Frontal cortex (tissue), 4 donors: ENCODE data around the gene CCDC51. TPM values are rescaled to one million over a fixed set of nuclear protein-coding genes. Genes with fewer than 3 reads are reported as not detected.
"Not testable (repeated sequence)": the region's sequence is repeated elsewhere in the genome, so short reads cannot be mapped to it uniquely, and the experiment has no call there.

Experiments
- DNase-seq, 2 donors: peaks; one replicate each; pipeline ENCODE4 v3.0.0; 2012; ENCODE audit warnings: low spot score in 2 of 2
- FAIRE-seq: peaks from 2 replicates; lab custom pipeline; 2012; peaks lifted over from hg19 to GRCh38; lab: Jason Lieb, UNC
- total RNA-seq: library from RNA; depleted of rRNA; stranded (reverse); fragments of >200 nt; gene quantifications from one replicate; pipeline ENCODE4 v1.2.3, GENCODE V29; 2014
- donor health status: control.
- donor health status: control.
- donor health status: control.

Gene CCDC51, protein sequence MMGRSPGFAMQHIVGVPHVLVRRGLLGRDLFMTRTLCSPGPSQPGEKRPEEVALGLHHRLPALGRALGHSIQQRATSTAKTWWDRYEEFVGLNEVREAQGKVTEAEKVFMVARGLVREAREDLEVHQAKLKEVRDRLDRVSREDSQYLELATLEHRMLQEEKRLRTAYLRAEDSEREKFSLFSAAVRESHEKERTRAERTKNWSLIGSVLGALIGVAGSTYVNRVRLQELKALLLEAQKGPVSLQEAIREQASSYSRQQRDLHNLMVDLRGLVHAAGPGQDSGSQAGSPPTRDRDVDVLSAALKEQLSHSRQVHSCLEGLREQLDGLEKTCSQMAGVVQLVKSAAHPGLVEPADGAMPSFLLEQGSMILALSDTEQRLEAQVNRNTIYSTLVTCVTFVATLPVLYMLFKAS
- 12.6 TPM for total RNA-seq

DNA sequence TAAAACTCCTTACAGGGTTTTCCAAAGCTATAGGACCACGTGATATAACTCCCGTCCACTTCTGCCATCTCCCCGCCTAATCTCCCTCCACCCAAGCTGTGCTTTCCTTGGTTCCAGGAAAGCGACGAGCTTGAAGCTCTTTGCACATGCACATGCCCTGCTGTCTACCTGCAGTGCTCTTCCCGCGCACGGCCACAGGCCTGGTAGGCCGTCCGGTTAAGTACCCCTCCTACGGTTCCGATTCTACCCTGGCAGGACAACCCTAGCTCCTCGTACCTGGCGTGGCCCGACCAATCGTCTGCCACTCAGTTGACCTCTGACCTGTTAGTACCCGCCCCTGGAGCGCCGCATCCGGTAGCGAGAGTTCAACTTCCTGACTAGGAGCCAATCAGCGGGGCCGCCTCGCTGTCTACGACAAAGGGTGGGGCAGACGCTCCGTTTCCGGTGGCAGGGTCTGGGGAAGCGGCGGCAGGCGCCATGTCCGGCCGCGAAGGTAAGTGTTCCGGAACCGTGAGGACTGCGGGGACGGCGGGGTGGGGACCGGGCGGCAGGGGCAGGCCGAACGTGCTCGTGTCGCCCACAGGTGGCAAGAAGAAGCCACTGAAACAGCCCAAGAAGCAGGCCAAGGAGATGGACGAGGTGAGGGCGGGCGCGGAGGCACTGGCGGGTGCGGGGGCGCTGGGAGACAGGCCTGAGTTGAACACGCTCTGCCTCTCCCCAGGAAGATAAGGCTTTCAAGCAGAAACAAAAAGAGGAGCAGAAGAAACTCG, at the start of gene CCDC51, which contains the start of gene TMA7:
CCDC51 (minus strand) TSS at position 300 of the 770 bp plus-strand sequence. CDS start 4,991 bp downstream, outside the sequence.
TMA7 (plus strand) TSS at position 438 of the 770 bp plus-strand sequence; CDS start at position 478, 40 bp downstream.
- FAIRE-seq, result peak; percentile 94
- peak; percentile 97 to 99 for DNase-seq

DNA sequence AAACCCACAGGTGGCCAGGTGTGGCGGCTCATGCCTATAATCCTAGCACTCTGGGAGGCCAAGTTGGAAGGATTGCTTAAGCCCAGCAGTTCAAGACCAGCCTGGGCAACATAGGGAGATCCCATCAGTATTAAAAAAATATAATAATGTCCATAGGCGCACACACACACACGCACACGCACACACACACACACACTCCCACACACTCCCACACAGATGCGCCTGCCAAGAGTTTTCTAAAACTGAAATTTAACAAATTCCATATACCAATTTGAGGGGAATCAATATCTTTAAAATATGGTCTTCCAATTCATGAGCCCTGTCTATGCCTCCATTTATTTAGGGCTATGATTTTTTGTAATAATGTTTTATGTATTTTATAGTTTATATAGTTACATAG, 47.0 kb upstream of the CCDC51 start:
- FAIRE-seq (no peak), DNase-seq (no peak)

DNA sequence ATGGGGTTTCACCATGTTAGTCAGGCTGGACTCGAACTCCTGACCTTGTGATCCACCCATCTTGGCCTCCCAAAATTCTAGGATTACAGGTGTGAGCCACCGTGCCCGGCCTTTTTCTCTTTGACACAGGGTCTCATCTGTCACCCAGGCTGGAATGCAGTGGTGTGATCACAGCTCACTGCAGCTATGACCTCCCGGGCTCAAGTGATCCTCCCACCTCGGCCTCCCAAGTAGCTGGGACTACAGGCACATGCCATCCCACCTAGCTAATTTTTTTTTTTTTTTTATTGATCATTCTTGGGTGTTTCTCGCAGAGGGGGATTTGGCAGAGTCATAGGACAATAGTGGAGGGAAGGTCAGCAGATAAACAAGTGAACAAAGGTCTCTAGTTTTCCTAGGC, 42.9 kb upstream of the CCDC51 start:
- FAIRE-seq, DNase-seq: not testable (repeated sequence)

DNA sequence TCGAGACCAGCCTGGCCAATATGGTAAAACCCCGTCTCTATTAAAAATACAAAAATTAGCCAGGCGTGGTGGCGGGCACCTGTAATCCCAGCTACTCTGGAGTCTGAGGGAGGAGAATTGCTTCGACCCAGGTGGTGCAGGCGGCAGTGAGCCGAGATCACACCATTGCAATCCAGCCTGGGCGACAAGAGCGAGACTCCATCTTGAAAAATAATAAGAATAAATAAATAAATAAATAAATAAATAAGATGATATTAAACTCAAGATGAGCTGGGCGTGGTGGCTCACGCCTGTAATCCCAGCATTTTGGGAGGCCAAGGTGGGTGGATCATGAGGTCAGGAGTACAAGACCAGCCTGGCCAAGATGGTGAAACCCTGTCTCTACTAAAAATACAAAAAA, 41.0 kb upstream of the CCDC51 start:
- FAIRE-seq, result not testable (repeated sequence)

DNA sequence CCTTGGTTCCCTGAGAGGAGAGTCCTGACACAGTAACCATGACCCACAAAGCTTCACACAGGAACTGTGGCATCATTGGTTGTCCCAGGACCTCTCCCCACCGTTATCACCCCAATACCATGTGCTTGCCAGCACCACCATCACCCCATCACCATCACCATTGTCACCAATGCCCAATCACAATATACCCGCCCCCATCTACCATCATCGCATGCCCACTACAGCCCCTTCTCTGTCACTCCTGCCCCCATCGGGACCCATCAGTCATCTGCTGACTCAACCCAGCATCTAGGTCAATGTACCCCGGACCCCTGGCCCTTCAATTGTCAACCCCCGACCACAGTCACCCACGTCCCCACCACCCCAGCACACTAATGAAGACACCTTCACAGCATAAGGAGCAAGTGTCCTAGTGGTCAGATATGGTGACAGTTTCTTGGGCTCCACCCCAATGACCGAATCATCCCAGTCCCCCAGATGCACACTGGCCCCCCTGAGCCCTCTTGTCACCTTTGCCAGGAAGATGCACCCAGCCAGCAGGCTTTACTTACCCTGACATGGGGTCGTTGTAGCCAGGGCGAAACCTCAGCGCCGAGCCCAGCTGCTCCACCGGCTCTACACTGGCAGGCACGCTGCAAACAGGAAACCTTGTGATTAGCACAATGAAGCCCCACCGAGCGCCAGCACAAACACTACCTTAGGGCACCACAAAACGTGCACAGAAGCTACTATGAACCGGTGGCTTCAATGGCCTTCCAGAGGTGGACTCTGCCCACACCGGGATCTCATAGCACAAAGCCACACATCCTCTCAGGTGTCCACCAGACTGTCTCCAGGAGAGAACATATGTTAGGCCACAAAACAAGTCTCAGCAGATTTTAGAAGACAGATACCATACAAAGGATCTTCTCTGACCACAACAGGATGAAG, 39.0 kb upstream of the CCDC51 start:
- DNase-seq (no peak), FAIRE-seq (no peak)

More for the DNA sequence above, 41.0 kb upstream of the CCDC51 start:
- DNase-seq, result not testable (repeated sequence)

DNA sequence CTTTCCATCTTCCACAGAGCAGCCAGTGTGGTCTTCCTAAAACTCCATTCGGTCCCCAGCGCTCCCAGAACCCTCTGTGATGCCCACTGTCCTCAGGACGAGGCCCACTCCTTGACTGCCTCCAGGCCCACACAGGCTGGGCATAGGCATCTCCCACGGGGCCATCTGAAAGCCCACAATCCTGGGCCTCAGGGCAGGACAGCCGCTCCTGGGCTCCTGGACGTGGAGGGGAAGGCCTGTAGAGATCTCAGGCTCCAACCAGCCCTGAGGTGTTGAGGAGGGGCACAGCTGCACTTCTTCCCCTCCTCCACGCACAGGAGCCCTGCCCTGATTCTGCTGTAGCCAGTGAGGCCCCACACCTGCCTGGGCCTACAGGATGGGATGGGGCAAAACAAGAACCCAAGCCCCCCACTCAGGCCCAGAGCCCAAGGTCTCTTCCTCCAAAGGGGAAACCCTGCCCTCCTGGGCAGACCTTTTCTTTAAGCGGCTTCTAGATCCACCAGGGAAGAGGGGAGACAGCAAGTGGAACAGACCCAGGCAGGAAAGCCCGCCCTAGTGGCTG, 38.1 kb upstream of the CCDC51 start:
- FAIRE-seq (no peak), DNase-seq (no peak)

DNA sequence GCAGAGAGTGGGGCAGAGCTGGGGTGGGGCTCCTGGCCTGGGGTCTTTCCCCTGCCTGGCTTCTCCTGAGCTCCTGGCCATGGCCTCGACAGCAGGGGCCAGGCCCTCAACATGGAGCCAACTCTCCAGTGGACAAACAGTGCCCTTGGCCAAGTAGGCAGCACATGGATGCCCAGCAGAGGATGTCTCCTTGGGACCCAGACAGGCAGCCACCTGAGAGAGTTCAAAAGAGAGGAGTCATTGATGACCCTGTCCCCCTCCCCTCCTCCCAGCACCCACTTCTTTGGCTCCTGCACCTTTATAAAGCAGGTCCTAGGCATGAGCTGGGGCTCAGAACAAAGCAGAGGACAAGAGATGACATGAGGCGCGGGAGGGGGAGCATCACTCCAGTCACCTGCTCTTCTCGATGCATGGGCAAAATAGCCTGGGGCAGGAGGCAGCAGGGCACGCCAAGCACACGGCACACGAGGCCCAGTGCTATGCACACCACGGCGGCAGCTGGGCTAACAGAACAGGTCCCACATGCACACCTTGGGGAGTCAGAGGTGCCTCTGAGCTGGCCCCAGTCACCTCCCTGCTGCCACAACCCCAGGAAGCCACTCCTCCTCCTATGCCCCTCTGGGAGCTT, 36.6 kb upstream of the CCDC51 start:
- DNase-seq (no peak), FAIRE-seq (no peak)

DNA sequence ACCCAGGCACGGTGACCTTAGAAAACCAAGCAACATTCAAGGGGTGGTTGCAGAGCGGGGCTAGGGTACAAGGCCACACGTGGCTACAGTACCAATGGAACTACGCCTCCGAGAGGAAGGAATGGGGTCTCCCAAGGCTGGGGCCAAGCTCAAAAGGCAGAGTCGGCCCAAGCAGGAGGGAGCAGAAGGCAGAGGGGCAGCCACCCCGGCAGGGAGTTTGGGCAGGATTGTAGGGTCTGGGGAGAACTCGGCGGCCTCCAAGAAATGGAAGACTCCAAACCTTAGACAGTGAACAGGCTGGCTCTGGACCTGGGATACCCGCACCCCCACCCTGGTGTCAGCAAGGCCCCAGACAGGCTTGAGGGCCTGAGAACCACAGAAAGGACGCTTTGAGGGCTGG, 35.3 kb upstream of the CCDC51 start:
- FAIRE-seq (no peak), DNase-seq (no peak)

DNA sequence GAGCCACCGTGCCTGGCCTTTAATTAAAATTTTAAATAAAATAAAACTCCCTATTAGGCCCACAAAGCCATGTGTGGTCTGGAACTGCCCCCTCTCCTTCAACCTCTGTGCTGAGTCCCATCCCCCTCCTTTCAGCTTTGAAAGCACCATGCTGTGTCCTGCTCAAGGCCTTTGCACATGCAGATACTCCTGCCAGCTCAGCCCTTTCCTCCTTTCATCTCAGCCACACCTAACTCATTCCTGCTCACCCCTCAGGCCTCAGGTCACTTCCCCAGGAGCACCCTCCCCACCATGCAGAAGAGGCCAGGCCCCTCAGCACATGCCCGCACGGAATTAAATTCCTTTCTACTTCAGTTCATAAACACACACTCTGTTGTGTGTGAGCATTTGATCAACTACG, 34.7 kb upstream of the CCDC51 start:
- DNase-seq (no peak), FAIRE-seq (no peak)

DNA sequence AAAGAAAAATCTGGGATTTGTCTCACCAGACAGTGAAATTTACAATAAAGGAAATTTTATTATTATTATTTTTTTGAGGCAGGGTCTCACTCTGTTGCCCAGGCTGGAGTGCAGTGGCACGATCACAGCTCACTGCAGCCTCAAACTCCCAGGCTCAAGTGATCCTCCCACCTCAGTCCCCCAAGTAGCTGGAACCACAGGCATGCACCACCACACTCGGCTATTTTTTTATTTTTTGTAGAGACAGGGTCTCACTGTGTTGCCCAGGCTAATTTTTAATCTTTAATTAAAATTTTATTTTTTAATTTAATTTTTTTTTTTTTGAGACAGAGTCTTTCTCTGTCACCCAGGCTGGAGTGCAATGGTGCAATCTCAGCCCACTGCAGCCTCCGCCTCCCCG, 34.1 kb upstream of the CCDC51 start:
- FAIRE-seq, DNase-seq: not testable (repeated sequence)

DNA sequence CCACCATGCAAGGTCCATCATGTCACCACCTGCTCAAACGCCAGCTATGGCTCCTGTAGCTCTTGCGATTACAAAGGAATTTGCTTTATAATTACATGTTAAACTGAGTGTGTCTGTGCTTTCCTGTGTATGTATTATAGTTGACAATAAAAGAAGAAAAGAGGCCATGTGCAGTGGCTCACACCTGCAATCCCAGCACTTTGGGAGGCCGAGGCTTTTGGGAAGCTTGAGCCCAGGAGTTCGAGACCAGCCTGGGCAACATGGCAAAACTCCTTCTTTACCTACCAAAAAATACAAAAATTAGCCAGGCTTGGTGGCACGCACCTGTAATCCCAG, 33.7 kb upstream of the CCDC51 start:
- no peak for DNase-seq

DNA sequence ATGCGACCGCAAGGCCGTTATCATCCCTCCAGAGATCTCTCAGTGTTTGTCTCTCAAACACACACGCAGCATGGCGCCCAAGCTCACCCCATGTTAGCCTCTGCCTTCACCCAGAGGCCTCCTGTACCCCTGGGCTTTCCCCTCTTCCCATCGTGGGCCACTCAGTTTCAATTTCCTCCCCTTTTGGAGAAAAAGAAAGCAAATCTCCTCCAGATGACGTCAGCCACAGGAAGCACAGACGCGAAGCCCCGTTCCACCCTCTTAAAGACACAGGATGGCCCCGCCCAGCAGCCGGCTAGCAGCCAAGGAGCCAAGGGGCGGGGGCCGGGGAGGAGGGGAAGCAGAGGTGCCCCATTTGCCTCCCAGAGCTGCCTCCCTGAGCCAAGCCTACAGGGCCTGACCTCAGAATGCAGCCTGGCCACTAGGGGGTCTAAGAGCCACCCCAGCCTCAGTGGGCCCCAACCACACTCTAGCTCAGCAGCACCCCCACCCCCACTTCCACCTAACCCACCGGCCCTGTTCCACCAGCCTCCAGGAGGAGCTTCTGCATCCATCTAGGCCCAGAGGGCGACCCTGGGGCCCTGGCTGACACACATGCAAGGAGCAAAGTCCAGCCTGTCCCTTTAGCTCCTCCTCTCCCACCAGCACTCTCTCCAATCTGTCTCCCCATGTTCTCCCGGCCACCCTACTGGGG, 33.2 kb upstream of the CCDC51 start:
- FAIRE-seq (no peak), DNase-seq (peak; percentile 66 to 91)

More for the DNA sequence above, 33.7 kb upstream of the CCDC51 start:
- FAIRE-seq, result no peak

DNA sequence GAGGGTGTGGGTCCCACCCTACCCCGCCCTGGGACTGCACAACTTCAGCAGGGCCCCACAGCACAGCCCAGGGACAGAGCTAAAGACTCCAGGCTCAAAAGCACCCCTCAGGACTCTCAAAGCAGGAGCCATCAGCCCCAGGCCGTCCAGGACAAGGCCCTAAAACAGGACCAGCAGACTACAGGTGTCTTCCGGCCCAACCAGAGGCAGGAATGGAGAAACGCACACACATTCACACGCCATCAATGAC, 32.7 kb upstream of the CCDC51 start:
- FAIRE-seq, result no peak
- DNase-seq, result peak in 1 of 2 donors; percentile 37

DNA sequence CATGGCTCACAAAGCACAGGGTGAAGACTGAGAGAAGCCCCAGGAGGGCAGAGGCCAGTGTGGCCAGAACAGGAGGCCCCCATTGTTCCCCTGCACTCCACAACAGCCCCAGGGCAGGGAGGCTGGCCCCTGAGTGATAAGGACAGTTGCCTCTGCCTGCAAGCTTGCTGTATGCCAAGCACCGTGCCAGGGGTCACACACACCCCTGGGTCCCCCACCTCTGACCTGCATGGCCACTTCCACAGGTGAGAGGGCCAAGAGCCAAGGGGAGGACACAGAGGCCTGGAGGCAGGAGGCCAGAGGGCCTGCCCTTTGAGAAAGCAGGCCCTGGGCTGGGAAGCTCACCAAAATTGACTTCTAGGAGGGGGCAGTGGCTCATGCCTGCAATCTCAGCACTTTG, 30.4 kb upstream of the CCDC51 start:
- FAIRE-seq (no peak), DNase-seq (no peak)

DNA sequence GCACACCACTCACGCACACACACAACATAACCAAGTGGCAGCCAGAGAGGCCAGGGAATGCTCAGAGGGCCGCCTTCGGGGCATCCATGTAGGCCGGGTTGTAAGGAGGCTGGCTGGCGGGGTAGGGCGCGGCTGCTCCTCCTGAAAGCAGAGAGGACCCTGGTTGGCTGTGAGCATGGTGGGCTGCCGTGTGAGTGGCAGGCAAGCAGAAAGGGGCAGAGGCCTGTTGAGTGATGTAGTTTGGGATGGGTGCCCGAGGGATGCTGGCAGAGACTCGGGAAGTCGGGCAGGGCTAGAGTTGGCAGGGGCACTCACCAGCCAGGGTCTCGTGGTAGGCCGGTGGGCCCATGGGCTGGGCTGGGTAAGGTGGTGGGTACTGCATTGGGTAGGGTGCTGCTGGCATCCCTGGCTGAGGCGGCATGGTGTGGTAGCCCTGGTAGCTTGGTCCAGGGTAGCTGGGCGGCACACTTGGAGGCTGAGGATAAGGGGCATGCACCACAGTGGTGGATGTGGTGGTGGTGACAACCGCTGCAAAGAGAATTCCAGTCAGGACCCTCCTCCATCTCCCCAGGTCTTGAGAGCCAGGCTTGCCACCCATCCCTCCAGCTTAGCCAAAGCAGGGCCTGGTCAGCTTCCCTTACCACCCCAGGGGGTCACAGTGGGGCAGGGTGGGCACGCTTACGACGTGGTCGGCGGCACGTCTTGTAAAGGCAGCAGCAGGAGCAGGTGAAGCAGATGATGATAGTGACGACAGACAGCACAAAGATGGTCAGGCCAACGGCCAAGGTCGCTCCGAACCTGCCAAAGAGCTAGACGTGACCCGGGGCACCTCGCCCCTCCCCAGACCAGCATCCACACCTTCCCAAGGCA, 29.4 kb upstream of the CCDC51 start:
- no peak for FAIRE-seq
- no peak for DNase-seq

DNA sequence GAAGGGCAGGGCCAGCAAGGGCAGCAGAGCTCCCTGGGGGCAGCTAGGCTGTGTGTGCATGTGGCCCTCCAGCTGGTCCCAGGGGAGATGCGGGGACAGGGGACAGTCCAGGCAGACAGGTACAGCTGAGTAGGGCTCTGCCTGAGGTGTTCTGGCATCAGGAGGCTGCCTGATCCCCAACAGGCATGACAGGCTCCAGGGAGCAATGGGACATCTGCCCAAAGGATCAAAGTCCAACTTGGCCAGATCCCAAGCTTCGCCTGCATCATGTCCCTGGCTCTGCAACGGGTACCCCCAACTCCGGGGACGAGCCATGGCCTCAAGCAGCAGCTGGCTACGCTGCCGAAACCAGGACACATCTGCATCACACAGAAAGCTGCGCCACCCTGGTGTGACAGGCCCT, 28.4 kb upstream of the CCDC51 start:
- DNase-seq (no peak), FAIRE-seq (no peak)

DNA sequence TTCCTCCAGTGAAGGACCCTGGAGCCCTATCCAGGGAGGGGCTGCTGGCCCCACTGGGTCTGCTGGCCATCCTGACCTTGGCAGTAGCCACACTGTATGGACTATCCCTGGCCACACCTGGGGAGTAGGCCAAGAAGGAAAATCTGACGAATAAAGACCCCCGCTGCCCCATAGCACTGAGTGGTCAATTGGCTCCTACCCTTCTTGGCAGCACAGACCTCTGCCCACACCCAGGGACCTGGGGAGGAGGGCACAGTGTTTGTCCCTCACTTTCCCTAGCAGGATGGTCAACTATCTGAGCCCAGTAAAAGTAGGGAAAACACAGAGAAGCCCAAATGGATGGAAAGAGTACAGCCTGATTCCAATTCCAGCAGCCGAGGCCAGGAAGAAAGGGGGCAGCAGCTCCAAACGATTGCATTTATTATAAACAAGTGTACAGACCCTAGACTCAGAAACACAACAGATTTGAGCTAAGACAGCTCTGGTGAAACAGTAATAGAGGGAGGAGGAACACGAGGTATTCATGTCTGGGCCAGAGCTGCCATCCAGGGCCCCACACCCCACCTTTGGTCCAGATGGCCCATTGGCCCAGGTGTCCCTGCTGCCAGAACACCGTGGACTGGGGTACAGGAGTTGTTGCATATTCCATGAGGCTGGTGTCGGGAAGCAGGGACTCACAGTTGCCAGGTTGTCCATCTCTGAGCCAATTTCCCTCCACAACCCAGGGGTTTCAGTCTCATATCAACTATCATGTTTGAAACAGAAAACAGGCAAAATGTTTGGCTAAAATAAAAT, 27.8 kb upstream of the CCDC51 start:
- FAIRE-seq, result no peak
- DNase-seq, result no peak
